Fibroblast of the aortic adventitia (primary cell): ENCODE results near the gene INTS6. TPM values are rescaled to one million over a fixed set of nuclear protein-coding genes. Genes with fewer than 3 reads are reported as not detected.

Source experiments
- DNase-seq: peaks from one replicate; pipeline ENCODE4 v3.0.0-alpha.2; 2010; ENCODE audit warnings: low read depth
- H3K4me3 ChIP-seq: 2 replicates; pipeline ENCODE4 v1.5.1; 2011; ENCODE audit warnings: low read depth, mild to moderate bottlenecking, control low read depth, low read length, moderate library complexity
- CTCF ChIP-seq: IDR thresholded peaks from 2 replicates; pipeline ENCODE4 v1.5.1; 2011; ENCODE audit warnings: mild to moderate bottlenecking, low read length, control low read depth, inconsistent platforms; ENCODE audit not compliant: insufficient read depth
- total RNA-seq: library from RNA; depleted of rRNA; stranded (reverse); fragments of >200 nt; gene quantifications from 2 replicates; pipeline ENCODE4 v1.2.3, GENCODE V29; 2012; ENCODE audit warnings: low replicate concordance

INTS6 gene
- total RNA-seq, 1 donor: 41.1 TPM

GRCh38 chr13:51349016-51349415, 103.8 kb downstream of the INTS6 start:
- no peak for TF ChIP-seq CTCF
- H3K4me3 ChIP-seq: no peak overlapping the region

GRCh38 chr13:51348069-51348967, 104.5 kb downstream of the INTS6 start:
- DNase-seq: peak; percentile 49
- no peak for TF ChIP-seq CTCF
- no peak overlapping the region for H3K4me3 ChIP-seq

More at GRCh38 chr13:51349016-51349415, 103.8 kb downstream of the INTS6 start:
- DNase-seq: peak; percentile 46

- H3K4me3 ChIP-seq: no peak overlapping the region
- no peak for DNase-seq
- TF ChIP-seq CTCF: no peak
These were observed 105.7 kb downstream of the INTS6 start for GRCh38 chr13:51347099-51347498.

GRCh38 chr13:51346397-51346796, 106.4 kb downstream of the INTS6 start:
- H3K4me3 ChIP-seq: no peak overlapping the region
- no peak for TF ChIP-seq CTCF
- no peak for DNase-seq

- no peak for DNase-seq
- TF ChIP-seq CTCF: no peak
These were observed 109.4 kb downstream of the INTS6 start for GRCh38 chr13:51343475-51343874.

GRCh38 chr13:51342706-51343105, 110.1 kb downstream of the INTS6 start:
- peak; percentile 67 for DNase-seq
- TF ChIP-seq CTCF: no peak
- H3K4me3 ChIP-seq: no peak overlapping the region

More at GRCh38 chr13:51343475-51343874, 109.4 kb downstream of the INTS6 start:
- H3K4me3 ChIP-seq: no peak overlapping the region
